HG02623 (cell line): ENCODE measurements around the gene LAMTOR2.
"Not testable (repeated sequence)": the region's sequence is repeated elsewhere in the genome, so short reads cannot be mapped to it uniquely, and the experiment has no call there.

ENCODE experiments used
- ATAC-seq: cut with Tn5 transposase; IDR thresholded peaks from one replicate; pipeline ENCODE4 v1.9.1; 2021; ENCODE audit warnings: moderate library complexity; ENCODE audit not compliant: unreplicated experiment

The LAMTOR2 gene

DNA sequence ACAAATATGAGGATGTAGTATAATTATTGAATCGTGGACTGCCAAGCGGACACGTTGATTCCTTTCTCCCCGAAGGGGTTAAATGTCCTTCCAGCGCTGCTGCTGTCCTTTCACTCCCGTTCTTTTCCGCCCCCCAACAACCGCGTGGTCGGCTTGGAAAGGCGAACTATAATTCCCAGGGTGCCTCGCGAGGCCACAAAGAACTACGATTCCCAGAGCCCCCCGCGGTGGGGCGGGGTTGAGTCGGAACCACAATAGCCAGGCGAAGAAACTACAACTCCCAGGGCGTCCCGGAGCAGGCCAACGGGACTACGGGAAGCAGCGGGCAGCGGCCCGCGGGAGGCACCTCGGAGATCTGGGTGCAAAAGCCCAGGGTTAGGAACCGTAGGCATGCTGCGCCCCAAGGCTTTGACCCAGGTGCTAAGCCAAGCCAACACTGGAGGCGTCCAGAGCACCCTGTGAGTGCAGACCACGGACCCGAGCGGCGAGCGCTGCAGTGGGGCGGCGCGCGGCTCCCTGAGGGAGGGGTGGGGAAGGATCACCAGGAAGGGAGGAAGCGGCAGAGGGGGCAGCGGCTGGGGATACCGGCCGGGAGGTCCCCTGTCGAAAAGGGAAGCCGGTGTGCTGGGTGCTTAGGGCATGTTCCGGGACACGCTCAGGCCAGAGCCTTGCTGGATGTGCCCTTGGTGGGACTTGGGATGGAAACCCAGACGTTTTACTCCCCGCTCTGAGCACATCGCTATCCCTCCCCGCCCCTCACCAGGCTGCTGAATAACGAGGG is at the start of gene LAMTOR2:
Gene LAMTOR2 (plus strand): TSS at position 283 of the 781 bp plus-strand sequence. CDS start 108 bp downstream, at position 391.
- peak; percentile 62 for ATAC-seq

DNA sequence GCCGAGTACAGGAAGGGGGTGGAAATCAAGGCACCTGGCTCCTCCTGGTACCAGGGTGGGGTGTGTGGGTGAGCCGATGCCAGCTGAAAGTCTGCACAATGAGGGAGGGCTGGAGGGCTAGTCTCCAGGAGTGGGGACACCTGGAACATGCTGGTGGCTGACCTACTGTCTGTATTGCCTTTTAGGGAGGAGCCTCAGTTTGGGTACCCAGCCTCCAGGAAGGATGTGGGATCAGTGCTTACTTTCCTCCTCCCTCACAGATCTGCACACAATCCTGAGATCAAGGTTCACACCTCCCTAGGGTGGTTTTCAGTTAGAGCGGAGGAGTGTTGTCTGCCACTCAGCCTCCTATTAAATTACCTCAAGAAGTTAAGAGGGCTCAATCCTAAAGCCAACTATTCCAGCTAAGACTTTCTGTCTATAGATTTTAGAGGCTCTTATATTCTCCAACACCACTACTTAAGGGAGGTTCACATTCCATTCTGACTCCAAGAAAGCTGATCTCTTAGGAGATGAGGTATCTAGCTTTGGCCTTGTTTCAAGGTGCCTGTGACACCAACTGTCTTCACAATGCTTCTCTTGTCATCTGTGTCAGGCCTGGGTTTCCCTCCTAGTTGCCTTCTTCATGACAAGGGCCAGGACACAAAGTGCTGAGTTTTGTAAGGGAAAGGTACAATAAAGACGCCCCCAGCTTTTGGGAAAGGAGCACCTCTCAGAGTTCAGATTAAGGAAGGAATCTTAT is 49.6 kb upstream of the LAMTOR2 start:
- ATAC-seq = no peak

GRCh38 chr1:156006666-156007376 is 47.8 kb upstream of the LAMTOR2 start:
- ATAC-seq = no peak

DNA sequence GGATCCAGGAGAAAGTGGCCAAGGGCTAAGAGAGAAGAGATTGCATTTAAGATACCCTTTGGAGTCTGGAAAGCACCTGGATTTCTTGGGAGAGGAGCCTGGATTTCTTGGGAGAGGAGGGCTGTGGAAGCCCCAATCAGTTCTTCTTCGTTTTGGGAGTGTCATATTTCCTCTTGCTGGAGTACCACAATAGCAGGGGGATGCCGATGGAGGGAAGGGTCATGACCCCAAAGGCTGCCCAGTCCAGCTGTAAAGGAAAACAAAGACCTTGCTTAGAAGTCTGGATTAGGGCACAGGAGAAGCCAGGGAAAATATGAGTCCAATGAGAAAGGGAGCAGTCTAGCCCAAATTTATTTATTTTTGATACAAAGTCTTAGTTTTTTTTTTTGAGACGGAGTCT is 45.2 kb upstream of the LAMTOR2 start:
- no peak for ATAC-seq

- ATAC-seq = peak; percentile 69
Measured at GRCh38 chr1:156012051-156012817, 42.3 kb upstream of the LAMTOR2 start.

DNA sequence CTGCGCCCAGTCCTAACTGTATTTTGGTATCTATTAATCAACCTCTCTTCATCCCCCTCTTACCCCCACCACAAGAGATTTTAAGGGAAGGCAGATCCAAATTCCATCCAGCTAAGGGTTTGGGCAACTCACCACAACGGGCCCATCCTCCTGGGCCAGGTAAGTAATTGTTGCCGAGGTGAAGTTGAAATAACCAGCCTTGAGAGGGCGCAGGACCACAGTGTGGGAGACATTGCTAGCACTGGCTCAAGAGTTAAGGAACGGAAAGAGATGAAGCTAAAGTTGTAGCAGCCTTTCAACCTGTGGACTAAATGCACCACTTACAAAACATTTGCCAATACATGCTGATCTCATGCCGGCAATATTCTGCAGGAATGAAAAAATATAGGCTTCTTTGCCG is 39.8 kb upstream of the LAMTOR2 start:
- ATAC-seq = no peak

DNA sequence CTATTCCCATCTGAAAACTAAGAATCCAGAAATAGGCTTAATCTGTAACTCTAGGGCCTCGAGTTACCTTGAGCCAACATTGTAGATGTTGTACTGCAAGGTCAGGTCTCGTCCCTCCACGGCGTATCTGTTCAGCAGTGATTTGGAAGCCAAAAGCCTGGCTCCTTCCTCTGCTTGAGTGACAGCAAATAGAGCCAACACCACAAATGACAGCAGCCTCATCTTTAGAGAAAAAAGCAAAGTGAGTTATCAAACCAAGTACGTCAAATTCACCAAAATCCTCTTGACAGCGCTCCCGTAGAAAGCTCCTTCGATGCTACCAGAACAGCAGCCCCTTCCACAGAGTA is 34.7 kb upstream of the LAMTOR2 start:
- no peak for ATAC-seq

- ATAC-seq = peak; percentile 95
Measured at GRCh38 chr1:156020293-156021092, 34.1 kb upstream of the LAMTOR2 start, which contains the start of gene SSR2. Gene SSR2, minus strand, starts transcription at chr1:156020951. Its CDS starts 784 bp downstream, at chr1:156020167.

GRCh38 chr1:156021093-156021428 is 33.5 kb upstream of the LAMTOR2 start:
- no peak for ATAC-seq

DNA sequence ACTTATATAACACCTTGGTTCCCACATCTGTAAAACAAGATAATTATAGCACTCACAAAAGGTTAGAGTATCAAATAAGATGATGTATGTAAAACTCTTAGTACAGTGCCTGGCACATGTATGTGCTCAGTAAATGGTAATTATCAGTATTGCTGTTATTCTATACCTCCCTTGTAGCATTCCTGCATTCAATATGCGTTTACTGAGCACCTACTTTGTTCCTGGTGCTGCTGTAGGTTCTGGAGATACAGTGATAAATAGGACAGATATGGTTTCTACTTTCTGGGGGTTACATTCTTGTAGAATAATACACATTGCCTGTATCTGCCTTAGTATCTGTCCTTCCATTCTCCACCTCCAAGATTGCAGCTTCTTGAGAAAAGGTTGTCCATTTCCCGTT is 32.6 kb upstream of the LAMTOR2 start:
- ATAC-seq = no peak

GRCh38 chr1:156024801-156025200 is 29.8 kb upstream of the LAMTOR2 start:
- ATAC-seq = no peak

GRCh38 chr1:156025876-156026275 is 28.7 kb upstream of the LAMTOR2 start:
- ATAC-seq = no peak

GRCh38 chr1:156026588-156026987 is 28.0 kb upstream of the LAMTOR2 start:
- no peak for ATAC-seq

- ATAC-seq = no peak
Measured at GRCh38 chr1:156033011-156033410, 21.6 kb upstream of the LAMTOR2 start.

- not testable (repeated sequence) for ATAC-seq
Measured at GRCh38 chr1:156034991-156035390, 19.6 kb upstream of the LAMTOR2 start.

DNA sequence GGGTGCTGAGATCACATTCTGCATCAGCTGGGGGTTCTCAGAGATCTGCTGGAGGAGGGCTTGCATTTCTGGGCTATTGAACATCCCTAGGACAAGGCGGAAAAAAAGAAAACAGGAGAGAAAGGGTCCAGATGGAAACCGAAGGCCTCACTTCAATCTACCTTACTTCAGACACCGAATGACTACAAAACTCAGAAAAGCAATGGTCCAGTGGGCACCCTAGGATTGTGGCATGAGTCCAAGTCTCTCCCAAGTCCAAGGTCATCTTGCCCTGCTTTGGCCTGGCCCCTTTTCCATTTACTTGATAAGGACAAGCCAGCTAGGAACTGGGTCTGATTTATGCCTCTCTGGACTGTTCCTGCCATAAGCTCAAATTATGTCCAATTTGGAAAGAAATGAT is 11.8 kb upstream of the LAMTOR2 start:
- no peak for ATAC-seq

DNA sequence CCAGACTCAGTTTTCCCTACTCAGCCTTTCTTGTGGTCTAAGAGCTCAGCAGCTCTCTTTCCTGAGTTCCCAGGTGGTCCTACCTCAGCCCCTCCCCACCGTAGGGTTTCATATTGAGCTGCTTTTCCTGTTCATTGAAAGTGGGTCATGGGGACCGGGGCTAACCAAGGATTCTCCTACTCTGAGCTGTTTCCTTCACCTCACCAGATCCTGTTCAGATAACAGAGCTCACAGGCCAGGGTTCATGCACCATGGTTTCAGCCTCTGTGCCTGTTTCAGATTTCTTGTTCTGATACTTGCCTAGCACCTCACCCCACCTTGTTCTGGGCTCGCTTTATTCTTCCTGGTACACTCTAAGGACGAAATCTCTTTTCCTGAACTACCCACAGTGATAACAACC is 9.5 kb upstream of the LAMTOR2 start:
- ATAC-seq = no peak

- no peak for ATAC-seq
Measured at GRCh38 chr1:156048663-156049258, 5.8 kb upstream of the LAMTOR2 start.

- no peak for ATAC-seq
Measured at GRCh38 chr1:156050376-156050775, 4.2 kb upstream of the LAMTOR2 start.
